Measurements from ENCODE around the gene TRIM66.

- no peak for TF ChIP-seq CTCF (IDR thresholded peaks at IDR 0.05)
- TF ChIP-seq POLR2A (IDR thresholded peaks at IDR 0.05), result no peak
Observed at GRCh38 chr11:8704136-8704535, 21.7 kb upstream of the TRIM66 start.
